Osteoblast (primary cell): ENCODE measurements around the gene ENDOG. TPM values are rescaled to one million over a fixed set of nuclear protein-coding genes. Genes with fewer than 3 reads are reported as not detected.

Experiments
- DNase-seq: peaks from one replicate; pipeline ENCODE4 v3.0.0; 2011; ENCODE audit warnings: low spot score, mixed read lengths; ENCODE audit not compliant: insufficient read length; ENCODE audit errors: missing footprints
- H2AFZ ChIP-seq: 2 replicates; pipeline ENCODE4 v1.6.0; 2011; ENCODE audit warnings: mild to moderate bottlenecking, low read length
- H3K27ac ChIP-seq: 2 replicates; pipeline ENCODE4 v1.5.1; 2011; ENCODE audit warnings: mild to moderate bottlenecking, low read depth, low read length, moderate library complexity
- H3K27me3 ChIP-seq: 2 replicates; pipeline ENCODE4 v1.6.0; 2012; ENCODE audit warnings: mild to moderate bottlenecking, control low read depth, inconsistent platforms, low read length, moderate library complexity; ENCODE audit not compliant: insufficient read depth
- H3K36me3 ChIP-seq: 2 replicates; pipeline ENCODE4 v1.5.1; 2011; ENCODE audit warnings: mild to moderate bottlenecking, low read length, control low read depth, moderate library complexity; ENCODE audit not compliant: insufficient read depth
- H3K4me1 ChIP-seq: 2 replicates; pipeline ENCODE4 v1.5.1; 2011; ENCODE audit warnings: mild to moderate bottlenecking, low read length, control low read depth, moderate library complexity; ENCODE audit not compliant: insufficient read depth
- H3K4me2 ChIP-seq: 2 replicates; pipeline ENCODE4 v1.6.0; 2011; ENCODE audit warnings: mild to moderate bottlenecking, low read length; ENCODE audit not compliant: insufficient read depth
- H3K4me3 ChIP-seq: fragments of 200-600 bp; sonication (generic); 3 replicates; pipeline ENCODE4 v1.5.1; 2012; ENCODE audit warnings: mild to moderate bottlenecking, low read length, inconsistent platforms; ENCODE audit not compliant: insufficient read depth
- H3K79me2 ChIP-seq: 2 replicates; pipeline ENCODE4 v1.6.0; 2012; ENCODE audit warnings: mild to moderate bottlenecking, low read length, control low read depth, inconsistent platforms; ENCODE audit not compliant: insufficient read depth
- H3K9me3 ChIP-seq: 2 replicates; pipeline ENCODE4 v1.5.1; 2011; ENCODE audit warnings: low read depth, low read length, control low read depth
- H4K20me1 ChIP-seq: 2 replicates; pipeline ENCODE4 v1.6.0; 2012; ENCODE audit warnings: mild to moderate bottlenecking, low read length, control low read depth; ENCODE audit not compliant: insufficient read depth
- total RNA-seq: library from RNA; depleted of rRNA; stranded (reverse); fragments of >200 nt; gene quantifications from 2 replicates; pipeline ENCODE4 v1.2.3, GENCODE V29; 2012
- TF ChIP-seq, protein P1 (sequence below): IDR thresholded peaks from 2 replicates; pipeline ENCODE4 v1.5.1; 2011; ENCODE audit warnings: mild to moderate bottlenecking, low read depth, low read length, moderate library complexity; ENCODE audit errors: extremely low read depth

ENDOG gene
- total RNA-seq, 1 donor: 17.4 TPM

- no peaks in the 10 kb centered on the region for H3K79me2 ChIP-seq
- H3K36me3 ChIP-seq: peaks cover 36% of the 10 kb centered on the region
- DNase-seq: peak; percentile 83
- no peak overlapping the region for H3K4me3 ChIP-seq
- H3K4me1 ChIP-seq: peaks cover 8% of the 10 kb centered on the region
- H3K4me2 ChIP-seq: no peak overlapping the region
- TF ChIP-seq, protein P1, sequence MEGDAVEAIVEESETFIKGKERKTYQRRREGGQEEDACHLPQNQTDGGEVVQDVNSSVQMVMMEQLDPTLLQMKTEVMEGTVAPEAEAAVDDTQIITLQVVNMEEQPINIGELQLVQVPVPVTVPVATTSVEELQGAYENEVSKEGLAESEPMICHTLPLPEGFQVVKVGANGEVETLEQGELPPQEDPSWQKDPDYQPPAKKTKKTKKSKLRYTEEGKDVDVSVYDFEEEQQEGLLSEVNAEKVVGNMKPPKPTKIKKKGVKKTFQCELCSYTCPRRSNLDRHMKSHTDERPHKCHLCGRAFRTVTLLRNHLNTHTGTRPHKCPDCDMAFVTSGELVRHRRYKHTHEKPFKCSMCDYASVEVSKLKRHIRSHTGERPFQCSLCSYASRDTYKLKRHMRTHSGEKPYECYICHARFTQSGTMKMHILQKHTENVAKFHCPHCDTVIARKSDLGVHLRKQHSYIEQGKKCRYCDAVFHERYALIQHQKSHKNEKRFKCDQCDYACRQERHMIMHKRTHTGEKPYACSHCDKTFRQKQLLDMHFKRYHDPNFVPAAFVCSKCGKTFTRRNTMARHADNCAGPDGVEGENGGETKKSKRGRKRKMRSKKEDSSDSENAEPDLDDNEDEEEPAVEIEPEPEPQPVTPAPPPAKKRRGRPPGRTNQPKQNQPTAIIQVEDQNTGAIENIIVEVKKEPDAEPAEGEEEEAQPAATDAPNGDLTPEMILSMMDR: no peak
- H3K27ac ChIP-seq: no peak overlapping the region
- no peaks in the 10 kb centered on the region for H3K27me3 ChIP-seq
- no peaks in the 10 kb centered on the region for H3K9me3 ChIP-seq
- no peak overlapping the region for H2AFZ ChIP-seq
- H4K20me1 ChIP-seq: peaks cover 5% of the 10 kb centered on the region
Observed at GRCh38 chr9:128820665-128821583, 2.6 kb downstream of the ENDOG start.

GRCh38 chr9:128821584-128822406 is 3.5 kb downstream of the ENDOG start:
- Histone ChIP-seq H4K20me1 (peaks cover 5% of the 10 kb centered on the region), H3K27me3 (no peaks in the 10 kb centered on the region), H3K9me3 (no peaks in the 10 kb centered on the region), H3K4me3 (no peak overlapping the region), H3K79me2 (no peaks in the 10 kb centered on the region), H3K4me1 (peaks cover 8% of the 10 kb centered on the region), H3K27ac (no peak overlapping the region), H2AFZ (no peak overlapping the region), H3K4me2 (no peak overlapping the region), H3K36me3 (peaks cover 45% of the 10 kb centered on the region)
- DNase-seq: no peak
- TF ChIP-seq, protein P1: no peak

- no peak for DNase-seq
- peaks cover 52% of the 10 kb centered on the region for H3K36me3 ChIP-seq
- H3K4me3 ChIP-seq: no peak overlapping the region
- TF ChIP-seq, protein P1: no peak
- no peak overlapping the region for H3K4me2 ChIP-seq
- no peaks in the 10 kb centered on the region for H3K27me3 ChIP-seq
- H3K27ac ChIP-seq: no peak overlapping the region
- no peaks in the 10 kb centered on the region for H3K9me3 ChIP-seq
- H3K79me2 ChIP-seq: no peaks in the 10 kb centered on the region
- H4K20me1 ChIP-seq: peaks cover 5% of the 10 kb centered on the region
- H3K4me1 ChIP-seq: peaks cover 8% of the 10 kb centered on the region
- no peak overlapping the region for H2AFZ ChIP-seq
Observed at GRCh38 chr9:128822407-128823042, 4.2 kb downstream of the ENDOG start.
